Kidney epithelial cell (primary cell): ENCODE results near the gene IQGAP1. TPM values are rescaled to one million over a fixed set of nuclear protein-coding genes. Genes with fewer than 3 reads are reported as not detected.

Experiments used
- DNase-seq: peaks from one replicate; pipeline ENCODE4 v3.0.0-alpha.2; 2010; ENCODE audit warnings: low read depth
- H3K27me3 ChIP-seq: 2 replicates; pipeline ENCODE4 v1.6.0; 2011; ENCODE audit warnings: low read length; ENCODE audit not compliant: control insufficient read depth, insufficient read depth
- H3K36me3 ChIP-seq: 2 replicates; pipeline ENCODE4 v1.5.1; 2011; ENCODE audit warnings: low read length; ENCODE audit not compliant: control insufficient read depth, insufficient read depth
- H3K4me3 ChIP-seq: 2 replicates; pipeline ENCODE4 v1.5.1; 2011; ENCODE audit warnings: low read depth, mild to moderate bottlenecking, control low read depth, low read length
- total RNA-seq: library from RNA; depleted of rRNA; stranded (reverse); fragments of >200 nt; gene quantifications from 2 replicates; pipeline ENCODE4 v1.2.3, GENCODE V29; 2015
- TF ChIP-seq, protein P1 (sequence below): IDR thresholded peaks from 2 replicates; pipeline ENCODE4 v1.5.1; 2011; ENCODE audit warnings: mild to moderate bottlenecking, moderate library complexity, low read length, control low read depth, inconsistent platforms; ENCODE audit not compliant: insufficient read depth, poor library complexity, severe bottlenecking

Gene IQGAP1
- total RNA-seq, 1 donor from 2014 or later: 197 TPM

- DNase-seq: no peak
- Histone ChIP-seq H3K4me3 (no peak overlapping the region), H3K36me3 (no peaks in the 10 kb centered on the region), H3K27me3 (no peaks in the 10 kb centered on the region)
- TF ChIP-seq, protein P1, sequence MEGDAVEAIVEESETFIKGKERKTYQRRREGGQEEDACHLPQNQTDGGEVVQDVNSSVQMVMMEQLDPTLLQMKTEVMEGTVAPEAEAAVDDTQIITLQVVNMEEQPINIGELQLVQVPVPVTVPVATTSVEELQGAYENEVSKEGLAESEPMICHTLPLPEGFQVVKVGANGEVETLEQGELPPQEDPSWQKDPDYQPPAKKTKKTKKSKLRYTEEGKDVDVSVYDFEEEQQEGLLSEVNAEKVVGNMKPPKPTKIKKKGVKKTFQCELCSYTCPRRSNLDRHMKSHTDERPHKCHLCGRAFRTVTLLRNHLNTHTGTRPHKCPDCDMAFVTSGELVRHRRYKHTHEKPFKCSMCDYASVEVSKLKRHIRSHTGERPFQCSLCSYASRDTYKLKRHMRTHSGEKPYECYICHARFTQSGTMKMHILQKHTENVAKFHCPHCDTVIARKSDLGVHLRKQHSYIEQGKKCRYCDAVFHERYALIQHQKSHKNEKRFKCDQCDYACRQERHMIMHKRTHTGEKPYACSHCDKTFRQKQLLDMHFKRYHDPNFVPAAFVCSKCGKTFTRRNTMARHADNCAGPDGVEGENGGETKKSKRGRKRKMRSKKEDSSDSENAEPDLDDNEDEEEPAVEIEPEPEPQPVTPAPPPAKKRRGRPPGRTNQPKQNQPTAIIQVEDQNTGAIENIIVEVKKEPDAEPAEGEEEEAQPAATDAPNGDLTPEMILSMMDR: no peak
Measured at GRCh38 chr15:90547540-90547939, 159.5 kb downstream of the IQGAP1 start.

DNA sequence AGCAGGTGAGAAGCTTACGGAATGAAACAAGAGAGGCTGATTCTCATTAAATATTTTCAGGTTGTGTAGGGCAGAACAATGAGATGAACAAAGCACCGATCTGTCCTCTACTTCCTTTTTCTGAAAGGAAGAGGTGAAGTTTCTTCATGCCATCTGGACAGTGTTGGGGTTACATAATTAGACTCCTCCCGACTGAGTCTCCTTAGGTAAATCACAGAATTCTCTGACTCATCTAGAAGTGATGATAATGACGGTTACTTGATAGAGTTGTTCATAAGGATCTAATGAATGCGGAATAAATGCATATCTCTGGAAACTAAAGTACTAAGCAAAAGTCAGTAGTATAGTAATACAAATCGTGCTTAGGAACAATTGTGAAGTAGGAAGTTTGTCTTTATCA is 162.9 kb downstream of the IQGAP1 start:
- DNase-seq: no peak
- H3K36me3 ChIP-seq: no peaks in the 10 kb centered on the region
- no peak overlapping the region for H3K4me3 ChIP-seq
- TF ChIP-seq, protein P1: no peak
- no peaks in the 10 kb centered on the region for H3K27me3 ChIP-seq

Other genes starting within 250 kb of the IQGAP1 start
- 44.2 and 51.2 TPM in 2 replicates for gene SEMA4B, start 186.9 kb upstream of the IQGAP1 start, total RNA-seq
- gene CIB1, start 154.3 kb upstream of the IQGAP1 start, total RNA-seq: 33.6 and 38.1 TPM in 2 replicates
- gene GDPGP1, start 154.0 kb upstream of the IQGAP1 start, total RNA-seq: 8.1 and 11.0 TPM in 2 replicates
- gene TTLL13, start 138.7 kb upstream of the IQGAP1 start, total RNA-seq: 0.41 TPM in 1 of 2 replicates, not detected in the other
- gene NGRN, start 122.6 kb upstream of the IQGAP1 start, total RNA-seq: 124 and 139 TPM in 2 replicates
- 2.0 and 4.0 TPM in 2 replicates for gene ZNF774, start 36.0 kb upstream of the IQGAP1 start, total RNA-seq
- gene CRTC3, start 141.7 kb downstream of the IQGAP1 start, total RNA-seq: 14.1 and 18.8 TPM in 2 replicates